HepG2 (cell line): ENCODE measurements around the gene SDC1. TPM values are rescaled to one million over a fixed set of nuclear protein-coding genes. Genes with fewer than 3 reads are reported as not detected.

Source experiments
- ESRRA ChIP-seq: sonication (generic); formaldehyde crosslinking; IDR thresholded peaks from 2 replicates; pipeline ENCODE4 v1.5.1; 2020; ENCODE audit warnings: mild to moderate bottlenecking, low read depth, missing genetic modification reagents
- HMG20B ChIP-seq: conservative IDR thresholded peaks from 2 replicates; pipeline ENCODE4 v1.6.1; 2016; ENCODE audit warnings: missing genetic modification reagents, missing compliant biosample characterization
- KDM5B ChIP-seq: sonication (generic); formaldehyde crosslinking; IDR thresholded peaks from 2 replicates; pipeline ENCODE4 v1.4.0; 2020; ENCODE audit warnings: missing genetic modification reagents, mild to moderate bottlenecking, borderline replicate concordance
- MTA3 ChIP-seq: sonication (generic); formaldehyde crosslinking; IDR thresholded peaks from 2 replicates; pipeline ENCODE4 v1.4.0; 2020; ENCODE audit warnings: missing genetic modification reagents
- MXD1 ChIP-seq: sonication (generic); formaldehyde crosslinking; IDR thresholded peaks from 2 replicates; pipeline ENCODE4 v1.4.0; 2020; ENCODE audit warnings: mild to moderate bottlenecking, missing genetic modification reagents
- NFYB ChIP-seq: sonication (generic); formaldehyde crosslinking; IDR thresholded peaks from 2 replicates; pipeline ENCODE4 v1.4.0; 2020; ENCODE audit warnings: missing genetic modification reagents
- POGZ ChIP-seq: sonication (generic); formaldehyde crosslinking; IDR thresholded peaks from 2 replicates; pipeline ENCODE4 v1.4.0; 2020; ENCODE audit warnings: mild to moderate bottlenecking, missing genetic modification reagents
- REPIN1 ChIP-seq: sonication (generic); formaldehyde crosslinking; IDR thresholded peaks from 2 replicates; pipeline ENCODE4 v1.8.0; 2022; ENCODE audit warnings: missing genetic modification reagents, low read depth, mild to moderate bottlenecking, borderline replicate concordance
- TP53 ChIP-seq: sonication (generic); formaldehyde crosslinking; conservative IDR thresholded peaks from 2 replicates; pipeline ENCODE4 v1.4.0; 2020; ENCODE audit warnings: missing genetic modification reagents
- YY1 ChIP-seq: IDR thresholded peaks from 2 replicates; pipeline ENCODE4 v1.6.1; 2011; ENCODE audit warnings: low read length, low read depth, moderate library complexity, mild to moderate bottlenecking; ENCODE audit not compliant: insufficient read depth, insufficient replicate concordance
- ZFP1 ChIP-seq: IDR thresholded peaks from 2 replicates; pipeline ENCODE4 v1.6.1; 2016
- ZMAT3 ChIP-seq: sonication (generic); formaldehyde crosslinking; conservative IDR thresholded peaks from 2 replicates; pipeline ENCODE4 v1.7.0; 2021; ENCODE audit warnings: missing genetic modification reagents
- ZNF18 ChIP-seq: sonication (generic); formaldehyde crosslinking; IDR thresholded peaks from 2 replicates; pipeline ENCODE4 v1.8.0; 2022; ENCODE audit warnings: mild to moderate bottlenecking, missing genetic modification reagents; ENCODE audit not compliant: insufficient replicate concordance
- ZNF34 ChIP-seq: sonication (generic); formaldehyde crosslinking; IDR thresholded peaks from 2 replicates; pipeline ENCODE4 v1.4.0; 2020; ENCODE audit warnings: mild to moderate bottlenecking, missing genetic modification reagents, borderline replicate concordance
- ZNF639 ChIP-seq: conservative IDR thresholded peaks from 2 replicates; pipeline ENCODE4 v1.6.1; 2018; ENCODE audit warnings: missing genetic modification reagents
- ZNF646 ChIP-seq: sonication (generic); formaldehyde crosslinking; IDR thresholded peaks from 2 replicates; pipeline ENCODE4 v1.9.0; 2021; ENCODE audit warnings: mild to moderate bottlenecking, missing genetic modification reagents
- ZNF674 ChIP-seq: sonication (generic); formaldehyde crosslinking; IDR thresholded peaks from 2 replicates; pipeline ENCODE4 v1.5.0; 2020; ENCODE audit warnings: low read depth, mild to moderate bottlenecking, missing genetic modification reagents
- ZNF761 ChIP-seq: sonication (generic); formaldehyde crosslinking; conservative IDR thresholded peaks from 2 replicates; pipeline ENCODE4 v1.4.0; 2020; ENCODE audit warnings: mild to moderate bottlenecking, missing genetic modification reagents
- ZNF788 ChIP-seq: sonication (generic); formaldehyde crosslinking; IDR thresholded peaks from 2 replicates; pipeline ENCODE4 v1.5.0; 2020; ENCODE audit warnings: mild to moderate bottlenecking, missing genetic modification reagents, borderline replicate concordance
- polyA plus RNA-seq, 8 experiments: library from polyadenylated mRNA; depleted of rRNA in 3 of 8; stranded (reverse) in 7 of 8; unstranded in 1 of 8; fragments of >200 nt; fragmentation: Illumina TruSeq in 4 of 8; extraction: Trizol in 4 of 8; gene quantifications; 2 replicates each; pipeline versions ENCODE4 v1.2.1 to v1.2.3, GENCODE V29; 2011 to 2016; ENCODE audit warnings: low read depth in 4 of 8, missing spikeins in 1 of 8, mixed read lengths in 1 of 8; ENCODE audit not compliant: insufficient read depth in 1 of 8
- total RNA-seq, 5 experiments: library from RNA; depleted of rRNA; stranded (reverse); fragments of >200 nt; fragmentation: Illumina TruSeq; extraction: Trizol; gene quantifications; 2 replicates each; pipeline ENCODE4 v1.2.3, GENCODE V29; 2016; ENCODE audit warnings: low read depth in 1 of 5

The SDC1 gene
- total and polyA plus RNA-seq, 2 of the 13 experiments (the other 11 are each of a cell fraction or from before 2014, with no cell fraction given) = 108 to 119 TPM

GRCh38 chr2:20179755-20180594 is 45.0 kb downstream of the SDC1 start (continued):
- TF ChIP-seq ZNF646 (0 out of 2 replicates have a peak, but pooled peaks have one; percentile 19), HMG20B (CRISPR knock-in tag) (0 out of 2 replicates have a peak, but pooled peaks have one; percentile 50), ZNF639 (no peak), MTA3 (CRISPR knock-in tag) (no peak), TP53 (CRISPR knock-in tag) (0 out of 2 replicates have a peak, but pooled peaks have one; percentile 13), POGZ (CRISPR knock-in tag) (peak; percentile 9; the same call in 1 of the 2 replicates), ZNF18 (CRISPR knock-in tag) (no peak), KDM5B (peak; percentile 69; the same call in 1 of the 2 replicates), ZNF34 (CRISPR knock-in tag) (no peak), NFYB (CRISPR knock-in tag) (peak; percentile 26; the same call in 1 of the 2 replicates), ZMAT3 (peak; percentile 61; the same call in 1 of the 2 replicates), ZNF788 (CRISPR knock-in tag) (peak; percentile 75), ZFP1 (CRISPR knock-in tag) (0 out of 2 replicates have a peak, but pooled peaks have one; percentile 28), REPIN1 (CRISPR knock-in tag) (peak; percentile 93), ZNF761 (CRISPR knock-in tag) (no peak; the same call in 1 of the 2 replicates), YY1 (peak; percentile 80), MXD1 (CRISPR knock-in tag) (peak; percentile 76; the same call in 1 of the 2 replicates), ZNF674 (CRISPR knock-in tag) (no peak), ESRRA (CRISPR knock-in tag) (peak; percentile 42)
